Esophagus squamous epithelium (tissue), 4 donors: ENCODE results near the gene SLC35A2.

ENCODE experiments used
- POLR2A ChIP-seq, 4 donors: fragments of 450-650 bp; IDR thresholded peaks; one replicate each; pipeline ENCODE4 v1.6.1; 2017; ENCODE audit warnings: antibody characterized with exemption in 4 of 4, mild to moderate bottlenecking in 4 of 4, moderate library complexity in 3 of 4
- TF ChIP-seq, protein P1 (sequence below), 6 experiments: fragments of 450-650 bp in 4 of 6; fragments of 200-600 bp in 2 of 6; sonication (generic) in 2 of 6; IDR thresholded peaks; one replicate each; pipeline ENCODE4 v1.5.1; 2016 to 2019; ENCODE audit warnings: antibody characterized with exemption in 6 of 6, mild to moderate bottlenecking in 4 of 6, moderate library complexity in 4 of 6

DNA sequence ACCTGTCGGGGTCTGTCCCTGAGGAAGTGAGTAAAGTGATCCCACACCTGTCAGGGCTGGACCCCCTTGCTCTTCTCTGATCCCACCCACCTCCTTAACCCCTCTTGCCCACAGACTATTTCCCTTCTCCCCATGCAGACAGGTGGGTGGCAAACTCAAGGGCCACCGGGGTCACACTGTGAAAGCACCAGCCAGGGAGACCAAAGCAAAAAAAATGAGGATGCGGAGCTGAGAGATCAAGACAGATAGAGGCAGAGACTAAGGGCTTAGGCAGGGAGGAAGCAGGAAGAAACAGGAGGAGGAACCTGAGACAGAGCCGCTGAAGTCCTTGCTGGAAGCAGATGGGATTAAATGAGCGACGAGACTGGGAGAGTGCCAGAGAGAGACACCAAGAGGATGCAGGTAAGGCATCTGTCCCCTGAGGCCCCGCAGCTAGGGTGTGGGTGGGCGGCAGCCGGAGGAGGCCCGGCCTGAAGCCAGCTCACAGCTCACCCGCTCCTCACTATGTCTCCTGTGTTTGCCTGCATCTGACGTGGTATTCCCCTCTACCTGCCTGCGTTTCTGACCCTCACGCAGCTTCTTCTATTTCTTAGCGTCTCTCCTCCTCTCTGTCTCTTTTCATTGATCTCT lies 21.0 kb downstream of the SLC35A2 start:
- no peak for TF ChIP-seq POLR2A (IDR thresholded peaks at IDR 0.05)
- TF ChIP-seq, protein P1, sequence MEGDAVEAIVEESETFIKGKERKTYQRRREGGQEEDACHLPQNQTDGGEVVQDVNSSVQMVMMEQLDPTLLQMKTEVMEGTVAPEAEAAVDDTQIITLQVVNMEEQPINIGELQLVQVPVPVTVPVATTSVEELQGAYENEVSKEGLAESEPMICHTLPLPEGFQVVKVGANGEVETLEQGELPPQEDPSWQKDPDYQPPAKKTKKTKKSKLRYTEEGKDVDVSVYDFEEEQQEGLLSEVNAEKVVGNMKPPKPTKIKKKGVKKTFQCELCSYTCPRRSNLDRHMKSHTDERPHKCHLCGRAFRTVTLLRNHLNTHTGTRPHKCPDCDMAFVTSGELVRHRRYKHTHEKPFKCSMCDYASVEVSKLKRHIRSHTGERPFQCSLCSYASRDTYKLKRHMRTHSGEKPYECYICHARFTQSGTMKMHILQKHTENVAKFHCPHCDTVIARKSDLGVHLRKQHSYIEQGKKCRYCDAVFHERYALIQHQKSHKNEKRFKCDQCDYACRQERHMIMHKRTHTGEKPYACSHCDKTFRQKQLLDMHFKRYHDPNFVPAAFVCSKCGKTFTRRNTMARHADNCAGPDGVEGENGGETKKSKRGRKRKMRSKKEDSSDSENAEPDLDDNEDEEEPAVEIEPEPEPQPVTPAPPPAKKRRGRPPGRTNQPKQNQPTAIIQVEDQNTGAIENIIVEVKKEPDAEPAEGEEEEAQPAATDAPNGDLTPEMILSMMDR (IDR thresholded peaks at IDR 0.05): no peak
